ENCODE data around the gene FGFBP1. TPM values are rescaled to one million over a fixed set of nuclear protein-coding genes. Genes with fewer than 3 reads are reported as not detected.

FGFBP1 gene
- total RNA-seq, 1 donor from 2014 or later: 22.1 TPM

- no peak for DNase-seq (ENCODE audit: extremely low spot score, unreplicated experiment)
- no peak overlapping the region for H3K4me3 Mint-ChIP-seq
- H3K4me1 Mint-ChIP-seq (ENCODE audit: unreplicated experiment): peaks cover 7% of the 10 kb centered on the region
- no peaks in the 10 kb centered on the region for H3K27me3 Mint-ChIP-seq
- H3K36me3 Mint-ChIP-seq: no peaks in the 10 kb centered on the region
- no peaks in the 10 kb centered on the region for H3K9me3 Mint-ChIP-seq
- TF ChIP-seq, protein P1, sequence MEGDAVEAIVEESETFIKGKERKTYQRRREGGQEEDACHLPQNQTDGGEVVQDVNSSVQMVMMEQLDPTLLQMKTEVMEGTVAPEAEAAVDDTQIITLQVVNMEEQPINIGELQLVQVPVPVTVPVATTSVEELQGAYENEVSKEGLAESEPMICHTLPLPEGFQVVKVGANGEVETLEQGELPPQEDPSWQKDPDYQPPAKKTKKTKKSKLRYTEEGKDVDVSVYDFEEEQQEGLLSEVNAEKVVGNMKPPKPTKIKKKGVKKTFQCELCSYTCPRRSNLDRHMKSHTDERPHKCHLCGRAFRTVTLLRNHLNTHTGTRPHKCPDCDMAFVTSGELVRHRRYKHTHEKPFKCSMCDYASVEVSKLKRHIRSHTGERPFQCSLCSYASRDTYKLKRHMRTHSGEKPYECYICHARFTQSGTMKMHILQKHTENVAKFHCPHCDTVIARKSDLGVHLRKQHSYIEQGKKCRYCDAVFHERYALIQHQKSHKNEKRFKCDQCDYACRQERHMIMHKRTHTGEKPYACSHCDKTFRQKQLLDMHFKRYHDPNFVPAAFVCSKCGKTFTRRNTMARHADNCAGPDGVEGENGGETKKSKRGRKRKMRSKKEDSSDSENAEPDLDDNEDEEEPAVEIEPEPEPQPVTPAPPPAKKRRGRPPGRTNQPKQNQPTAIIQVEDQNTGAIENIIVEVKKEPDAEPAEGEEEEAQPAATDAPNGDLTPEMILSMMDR (conservative IDR thresholded peaks at IDR 0.05): no peak
- H3K27ac Mint-ChIP-seq: no peak overlapping the region
Observed at GRCh38 chr4:15934259-15934658, 4.3 kb downstream of the FGFBP1 start.

DNA sequence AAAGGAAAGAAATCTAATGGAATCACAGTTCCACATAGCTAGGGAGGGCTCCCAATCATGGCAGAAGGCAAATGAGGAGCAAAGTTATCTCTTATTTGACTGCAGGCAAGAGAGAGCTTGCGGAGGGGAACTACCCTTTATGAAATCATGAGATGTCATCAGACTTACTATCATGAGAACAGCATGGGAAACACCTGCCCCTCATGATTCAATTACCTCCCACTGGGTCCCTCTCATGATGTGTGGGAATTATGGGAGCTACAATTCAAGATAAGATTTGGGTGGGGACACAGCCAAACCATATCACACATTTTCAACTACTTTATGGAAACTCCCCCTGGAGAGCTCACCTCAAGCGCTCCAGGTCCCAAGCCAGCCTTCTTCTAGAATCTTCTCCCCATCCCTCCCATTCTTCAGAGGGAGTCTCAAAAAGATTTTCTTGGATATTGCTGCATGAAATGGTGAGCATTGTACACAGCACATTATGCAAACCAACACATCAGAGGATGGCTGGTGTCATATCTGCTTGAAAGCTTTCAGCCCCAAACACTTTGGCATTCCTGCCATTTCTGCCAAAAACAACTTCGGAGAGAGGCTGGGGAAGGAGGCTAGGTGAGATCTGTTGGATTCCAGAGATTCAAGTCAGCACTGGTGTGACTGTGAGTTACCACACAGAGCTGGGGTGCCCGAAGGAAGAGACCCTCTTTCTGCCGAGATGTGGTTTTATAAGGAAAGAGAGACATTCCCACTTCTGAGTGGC lies 6.9 kb downstream of the FGFBP1 start:
- H3K27ac Mint-ChIP-seq: no peak overlapping the region
- TF ChIP-seq, protein P1 (conservative IDR thresholded peaks at IDR 0.05): no peak
- H3K9me3 Mint-ChIP-seq: no peaks in the 10 kb centered on the region
- H3K36me3 Mint-ChIP-seq: no peaks in the 10 kb centered on the region
- H3K4me1 Mint-ChIP-seq (ENCODE audit: unreplicated experiment): no peaks in the 10 kb centered on the region
- no peak overlapping the region for H3K4me3 Mint-ChIP-seq
- no peak for DNase-seq (ENCODE audit: extremely low spot score, unreplicated experiment)
- H3K27me3 Mint-ChIP-seq: no peaks in the 10 kb centered on the region

DNA sequence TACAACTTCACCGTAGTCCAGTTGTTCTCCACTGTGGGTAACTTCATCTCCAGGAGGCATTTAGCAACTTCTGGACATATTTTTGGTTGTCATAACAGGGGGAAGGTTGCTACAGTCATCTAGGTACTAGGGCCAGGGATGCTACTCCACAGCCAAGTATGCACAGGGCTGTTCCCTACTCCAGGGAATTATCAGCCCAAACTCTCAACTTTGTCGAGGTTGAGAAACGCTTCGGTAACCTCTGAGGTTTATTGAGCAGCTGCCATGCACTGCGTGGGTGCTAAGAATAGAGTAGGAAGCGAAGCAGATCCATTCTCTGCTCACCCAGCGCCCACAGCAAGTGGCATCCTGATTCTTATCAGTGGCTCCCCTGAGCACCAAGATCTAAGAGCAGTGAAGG lies 8.2 kb downstream of the FGFBP1 start:
- Mint-ChIP-seq H3K4me3 (no peak overlapping the region), H3K36me3 (no peaks in the 10 kb centered on the region), H3K27me3 (no peaks in the 10 kb centered on the region), H3K4me1 (ENCODE audit: unreplicated experiment) (no peaks in the 10 kb centered on the region), H3K9me3 (no peaks in the 10 kb centered on the region), H3K27ac (no peak overlapping the region)
- TF ChIP-seq, protein P1 (conservative IDR thresholded peaks at IDR 0.05): no peak
- DNase-seq (ENCODE audit: extremely low spot score, unreplicated experiment): no peak

- Mint-ChIP-seq H3K27me3 (peaks cover 2% of the 10 kb centered on the region), H3K9me3 (no peaks in the 10 kb centered on the region), H3K36me3 (no peaks in the 10 kb centered on the region), H3K4me3 (no peak overlapping the region), H3K27ac (no peak overlapping the region), H3K4me1 (ENCODE audit: unreplicated experiment) (no peaks in the 10 kb centered on the region)
- no peak for DNase-seq (ENCODE audit: extremely low spot score, unreplicated experiment)
- TF ChIP-seq, protein P1 (conservative IDR thresholded peaks at IDR 0.05): no peak
Observed at GRCh38 chr4:15929540-15929939, 9.0 kb downstream of the FGFBP1 start.

DNA sequence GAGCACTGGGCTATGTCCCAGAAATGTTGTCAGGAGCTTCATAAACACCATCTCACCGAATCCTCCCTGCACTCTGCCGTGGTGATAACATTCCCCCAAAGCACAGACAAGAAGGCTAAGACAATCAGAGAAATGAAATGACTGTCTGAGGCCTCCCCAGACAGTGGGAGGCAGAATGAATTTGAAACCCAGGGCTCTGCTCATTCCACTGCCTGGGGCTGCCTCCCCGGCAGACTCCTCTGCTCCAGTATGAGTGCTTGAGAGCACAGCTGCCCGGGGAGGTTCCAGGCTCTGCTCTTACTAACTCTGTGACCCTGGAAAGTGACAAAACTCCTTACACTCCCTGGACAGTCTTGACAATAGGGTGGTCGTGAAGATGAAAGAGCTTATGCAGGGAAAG lies 9.7 kb downstream of the FGFBP1 start:
- Mint-ChIP-seq H3K4me3 (no peak overlapping the region), H3K27ac (no peak overlapping the region), H3K9me3 (no peaks in the 10 kb centered on the region), H3K27me3 (peaks cover 2% of the 10 kb centered on the region), H3K36me3 (no peaks in the 10 kb centered on the region), H3K4me1 (ENCODE audit: unreplicated experiment) (no peaks in the 10 kb centered on the region)
- DNase-seq (ENCODE audit: extremely low spot score, unreplicated experiment): no peak
- TF ChIP-seq, protein P1 (conservative IDR thresholded peaks at IDR 0.05): no peak

Measured in type B pancreatic cell (in vitro differentiated cells).